NT2/D1 (cell line): ENCODE data around the gene PSMA4.

Source experiments
- SUZ12 ChIP-seq: IDR thresholded peaks from 2 replicates; pipeline ENCODE4 v1.6.1; 2011; ENCODE audit not compliant: insufficient read length, insufficient read depth; ENCODE audit errors: extremely low read depth
- YY1 ChIP-seq: IDR thresholded peaks from 2 replicates; pipeline ENCODE4 v1.6.1; 2011; ENCODE audit not compliant: insufficient read length, insufficient read depth
- ZNF274 ChIP-seq: IDR thresholded peaks from 2 replicates; pipeline ENCODE4 v1.6.1; 2011; ENCODE audit warnings: mild to moderate bottlenecking, low read depth, low read length

DNA sequence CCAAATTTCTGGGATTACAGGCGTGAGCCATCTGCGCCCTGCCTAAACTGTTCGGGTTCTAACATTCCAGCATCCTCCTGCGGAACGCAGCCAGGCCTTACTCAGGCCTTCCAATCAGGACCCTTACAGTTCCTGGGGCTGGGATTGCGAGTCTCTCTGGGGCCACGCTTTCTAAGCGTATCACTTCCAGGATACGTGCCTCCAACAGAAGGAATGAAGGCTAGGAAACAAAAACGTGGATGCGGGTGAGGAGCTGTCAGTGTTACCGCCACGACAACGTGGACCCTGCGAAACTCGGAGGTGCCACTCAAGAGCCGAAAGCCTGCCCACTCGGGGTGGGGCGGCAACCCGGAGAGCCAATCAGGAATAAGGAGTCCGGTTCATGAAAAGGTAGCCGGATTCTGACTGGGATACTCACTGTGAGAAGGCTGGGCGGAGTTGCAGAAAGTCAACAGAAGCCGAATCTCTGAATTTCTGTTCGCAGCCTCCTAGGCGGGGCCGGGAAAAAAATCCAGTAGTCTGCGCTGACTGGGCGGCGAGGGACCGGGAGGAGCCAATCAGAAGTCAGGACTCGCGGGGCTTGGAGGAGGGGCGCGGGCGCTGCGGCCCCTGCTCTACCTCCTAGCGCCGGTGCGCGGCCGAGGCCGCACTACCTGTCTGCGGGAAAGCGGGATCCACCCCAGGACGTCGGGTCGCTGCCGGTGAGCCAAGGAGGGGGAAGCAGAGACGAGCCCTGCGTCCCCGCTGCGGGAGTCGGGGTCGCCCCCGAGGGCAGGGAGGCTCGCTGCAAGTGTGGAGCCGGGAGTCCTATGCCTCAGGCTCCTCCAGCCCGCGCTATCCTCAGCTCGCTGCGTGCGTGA lies 33.0 kb upstream of the PSMA4 start, which contains the start of gene HYKK:
- TF ChIP-seq ZNF274 (no peak), SUZ12 (no peak), YY1 (no peak)
